AG04450 (cell line): ENCODE results near the gene KRTAP10-4. TPM values are rescaled to one million over a fixed set of nuclear protein-coding genes. Genes with fewer than 3 reads are reported as not detected.

Experiments used
- CTCF ChIA-PET: fragments of 300-600, 350-600 bp; formaldehyde crosslinking; extraction: SDS; loops from one replicate; lab custom pipeline; 2022; ENCODE audit warnings: antibody characterized with exemption, inconsistent platforms; lab: Charles Lee
- POLR2A ChIA-PET: fragments of 350-600 bp; formaldehyde crosslinking; extraction: SDS; loops from one replicate; lab custom pipeline; 2021; ENCODE audit warnings: antibody characterized with exemption, inconsistent platforms; lab: Yijun Ruan, JAX
- DNase-seq: peaks from one replicate; pipeline ENCODE4 v3.0.0-alpha.2; 2011; ENCODE audit warnings: low read depth, low spot score
- H3K27ac ChIP-seq: one replicate; pipeline ENCODE4 v1.5.1; 2012; ENCODE audit warnings: low read depth, low read length, control low read depth
- H3K27me3 ChIP-seq: one replicate; pipeline ENCODE4 v1.6.0; 2012; ENCODE audit warnings: low read length; ENCODE audit not compliant: control insufficient read depth, insufficient read depth
- H3K4me3 ChIP-seq: 2 replicates; pipeline ENCODE4 v1.5.1; 2011; ENCODE audit warnings: mild to moderate bottlenecking, low read depth, low read length, control low read depth
- H3K9me3 ChIP-seq: 2 replicates; pipeline ENCODE4 v1.5.1; 2012; ENCODE audit warnings: low read length; ENCODE audit not compliant: control insufficient read depth, insufficient read depth
- CTCF ChIP-seq: IDR thresholded peaks from 2 replicates; pipeline ENCODE4 v1.5.1; 2011; ENCODE audit warnings: low read depth, low read length, control low read depth, inconsistent platforms
- polyA plus RNA-seq: library from polyadenylated mRNA; depleted of rRNA; stranded (reverse); fragments of >200 nt; gene quantifications from 2 replicates; pipeline ENCODE4 v1.2.3, GENCODE V29; 2011

KRTAP10-4 gene
- polyA plus RNA-seq, 1 experiment: not detected

GRCh38 chr21:44542716-44543115, 30.8 kb upstream of the KRTAP10-4 start:
- DNase-seq: no peak
- H3K9me3 ChIP-seq: peaks cover 26% of the 10 kb centered on the region
- no peak for TF ChIP-seq CTCF
- no peak overlapping the region for H3K4me3 ChIP-seq
- H3K27ac ChIP-seq: no peak overlapping the region
- no peaks in the 10 kb centered on the region for H3K27me3 ChIP-seq
- POLR2A ChIA-PET: no interaction called here
- CTCF ChIA-PET: no interaction called here

- DNase-seq: no peak
- TF ChIP-seq CTCF: no peak
- Histone ChIP-seq H3K27ac (no peak overlapping the region), H3K9me3 (peaks cover 14% of the 10 kb centered on the region), H3K27me3 (peaks cover 5% of the 10 kb centered on the region), H3K4me3 (no peak overlapping the region)
- ChIA-PET CTCF (no interaction called here), POLR2A (no interaction called here)
Observed at GRCh38 chr21:44544566-44544965, 29.0 kb upstream of the KRTAP10-4 start.

- no peak for DNase-seq
- CTCF ChIA-PET: no interaction called here
- POLR2A ChIA-PET: no interaction called here
- no peak for TF ChIP-seq CTCF
- Histone ChIP-seq H3K27ac (no peak overlapping the region), H3K4me3 (no peak overlapping the region), H3K27me3 (peaks cover 5% of the 10 kb centered on the region), H3K9me3 (no peaks in the 10 kb centered on the region; the same call in 1 of the 2 replicates)
Observed at GRCh38 chr21:44547656-44548331, 25.7 kb upstream of the KRTAP10-4 start.

GRCh38 chr21:44548381-44548780, 25.1 kb upstream of the KRTAP10-4 start:
- DNase-seq: no peak
- POLR2A ChIA-PET: no interaction called here
- Histone ChIP-seq H3K27me3 (peaks cover 5% of the 10 kb centered on the region), H3K9me3 (no peaks in the 10 kb centered on the region; the same call in 1 of the 2 replicates), H3K27ac (no peak overlapping the region), H3K4me3 (no peak overlapping the region)
- no peak for TF ChIP-seq CTCF
- CTCF ChIA-PET: no interaction called here

- H3K27ac ChIP-seq: no peak overlapping the region
- no peak for TF ChIP-seq CTCF
- ChIA-PET CTCF (no interaction called here), POLR2A (no interaction called here)
- no peak for DNase-seq
- H3K9me3 ChIP-seq: no peaks in the 10 kb centered on the region; the same call in 1 of the 2 replicates
- H3K4me3 ChIP-seq: no peak overlapping the region
- H3K27me3 ChIP-seq: peaks cover 5% of the 10 kb centered on the region
Observed at GRCh38 chr21:44548922-44549321, 24.6 kb upstream of the KRTAP10-4 start.
